ENCODE results near the gene GMDS.

GMDS gene

GRCh38 chr6:1711136-1711535, 534.3 kb downstream of the GMDS start:
- H3K27ac Mint-ChIP-seq = no peak overlapping the region
- H3K36me3 Mint-ChIP-seq (ENCODE audit: insufficient read depth) = peaks cover 2% of the 10 kb centered on the region
- H3K9me3 Mint-ChIP-seq = no peaks in the 10 kb centered on the region
- H3K27me3 Mint-ChIP-seq = no peaks in the 10 kb centered on the region
- H3K4me1 Mint-ChIP-seq (ENCODE audit: low read depth in 2 of 2) = peaks cover 0 to 2% of the 10 kb centered on the region in 2 donors
- H3K4me3 Mint-ChIP-seq = no peak overlapping the region
- ATAC-seq (replicated peaks) (no peak), DNase-seq (no peak)

GRCh38 chr6:1709234-1709641, 536.2 kb downstream of the GMDS start:
- H3K4me3 Mint-ChIP-seq = no peak overlapping the region
- H3K27me3 Mint-ChIP-seq = no peaks in the 10 kb centered on the region
- no peaks in the 10 kb centered on the region for H3K36me3 Mint-ChIP-seq (ENCODE audit: insufficient read depth)
- no peak overlapping the region for H3K27ac Mint-ChIP-seq
- H3K9me3 Mint-ChIP-seq = no peaks in the 10 kb centered on the region
- no peak for DNase-seq
- H3K4me1 Mint-ChIP-seq (ENCODE audit: low read depth in 2 of 2) = peaks cover 0 to 2% of the 10 kb centered on the region in 2 donors
- no peak for ATAC-seq (replicated peaks)

GRCh38 chr6:1708820-1709219, 536.6 kb downstream of the GMDS start:
- no peak for ATAC-seq (replicated peaks)
- DNase-seq = no peak
- Mint-ChIP-seq H3K36me3 (ENCODE audit: insufficient read depth) (no peaks in the 10 kb centered on the region), H3K27ac (no peak overlapping the region), H3K27me3 (no peaks in the 10 kb centered on the region), H3K4me1 (ENCODE audit: low read depth in 2 of 2) (peaks cover 0 to 2% of the 10 kb centered on the region in 2 donors), H3K9me3 (no peaks in the 10 kb centered on the region), H3K4me3 (no peak overlapping the region)

- H3K9me3 Mint-ChIP-seq = no peaks in the 10 kb centered on the region
- H3K4me1 Mint-ChIP-seq (ENCODE audit: low read depth in 2 of 2) = peaks cover 0 to 2% of the 10 kb centered on the region in 2 donors
- no peak for DNase-seq
- no peak overlapping the region for H3K4me3 Mint-ChIP-seq
- no peaks in the 10 kb centered on the region for H3K27me3 Mint-ChIP-seq
- ATAC-seq (replicated peaks) = no peak
- H3K27ac Mint-ChIP-seq = no peak overlapping the region
- H3K36me3 Mint-ChIP-seq (ENCODE audit: insufficient read depth) = no peaks in the 10 kb centered on the region
Measured at GRCh38 chr6:1708122-1708521, 537.3 kb downstream of the GMDS start.

GRCh38 chr6:1705630-1706029, 539.8 kb downstream of the GMDS start:
- ATAC-seq (replicated peaks) (no peak), DNase-seq (no peak)
- no peaks in the 10 kb centered on the region for H3K9me3 Mint-ChIP-seq
- no peak overlapping the region for H3K27ac Mint-ChIP-seq
- no peaks in the 10 kb centered on the region for H3K36me3 Mint-ChIP-seq (ENCODE audit: insufficient read depth)
- no peaks in the 10 kb centered on the region for H3K27me3 Mint-ChIP-seq
- peaks cover 0 to 2% of the 10 kb centered on the region in 2 donors for H3K4me1 Mint-ChIP-seq (ENCODE audit: low read depth in 2 of 2)
- no peak overlapping the region for H3K4me3 Mint-ChIP-seq

- no peaks in the 10 kb centered on the region for H3K27me3 Mint-ChIP-seq
- H3K4me3 Mint-ChIP-seq = no peak overlapping the region
- no peak for DNase-seq
- H3K36me3 Mint-ChIP-seq (ENCODE audit: insufficient read depth) = no peaks in the 10 kb centered on the region
- H3K4me1 Mint-ChIP-seq (ENCODE audit: low read depth in 2 of 2) = peaks cover 0 to 2% of the 10 kb centered on the region in 2 donors
- no peaks in the 10 kb centered on the region for H3K9me3 Mint-ChIP-seq
- ATAC-seq (replicated peaks) = no peak
- H3K27ac Mint-ChIP-seq = no peak overlapping the region
Measured at GRCh38 chr6:1705183-1705582, 540.2 kb downstream of the GMDS start.

- H3K36me3 Mint-ChIP-seq (ENCODE audit: insufficient read depth) = no peaks in the 10 kb centered on the region
Measured at GRCh38 chr6:1704711-1705110, 540.7 kb downstream of the GMDS start.

GRCh38 chr6:1703923-1704322, 541.5 kb downstream of the GMDS start:
- Mint-ChIP-seq H3K36me3 (ENCODE audit: insufficient read depth) (no peaks in the 10 kb centered on the region), H3K4me1 (ENCODE audit: low read depth in 2 of 2) (no peaks in the 10 kb centered on the region), H3K9me3 (no peaks in the 10 kb centered on the region), H3K4me3 (no peak overlapping the region), H3K27ac (no peak overlapping the region), H3K27me3 (no peaks in the 10 kb centered on the region)
- no peak for ATAC-seq (replicated peaks)
- no peak for DNase-seq

More at GRCh38 chr6:1704711-1705110, 540.7 kb downstream of the GMDS start:
- H3K27me3 Mint-ChIP-seq = no peaks in the 10 kb centered on the region
- no peak overlapping the region for H3K4me3 Mint-ChIP-seq
- DNase-seq (no peak), ATAC-seq (replicated peaks) (no peak)
- H3K27ac Mint-ChIP-seq = no peak overlapping the region
- no peaks in the 10 kb centered on the region for H3K9me3 Mint-ChIP-seq
- H3K4me1 Mint-ChIP-seq (ENCODE audit: low read depth in 2 of 2) = peaks cover 0 to 2% of the 10 kb centered on the region in 2 donors

- no peak overlapping the region for H3K4me3 Mint-ChIP-seq
- H3K9me3 Mint-ChIP-seq = no peaks in the 10 kb centered on the region
- H3K27ac Mint-ChIP-seq = no peak overlapping the region
- ATAC-seq (replicated peaks) (no peak), DNase-seq (no peak)
- no peaks in the 10 kb centered on the region for H3K36me3 Mint-ChIP-seq (ENCODE audit: insufficient read depth)
- no peaks in the 10 kb centered on the region for H3K27me3 Mint-ChIP-seq
- no peaks in the 10 kb centered on the region for H3K4me1 Mint-ChIP-seq (ENCODE audit: low read depth in 2 of 2)
Measured at GRCh38 chr6:1703091-1703855, 542.1 kb downstream of the GMDS start.

- no peak for DNase-seq
- Mint-ChIP-seq H3K4me1 (ENCODE audit: low read depth in 2 of 2) (no peaks in the 10 kb centered on the region), H3K4me3 (no peak overlapping the region), H3K9me3 (no peaks in the 10 kb centered on the region), H3K36me3 (ENCODE audit: insufficient read depth) (no peaks in the 10 kb centered on the region), H3K27ac (no peak overlapping the region), H3K27me3 (no peaks in the 10 kb centered on the region)
- ATAC-seq (replicated peaks) = no peak
Measured at GRCh38 chr6:1702580-1703051, 542.8 kb downstream of the GMDS start.

GRCh38 chr6:1701668-1702353, 543.6 kb downstream of the GMDS start:
- DNase-seq = no peak
- Mint-ChIP-seq H3K4me1 (ENCODE audit: low read depth in 2 of 2) (no peaks in the 10 kb centered on the region), H3K4me3 (no peak overlapping the region), H3K27me3 (no peaks in the 10 kb centered on the region), H3K9me3 (no peaks in the 10 kb centered on the region), H3K27ac (no peak overlapping the region), H3K36me3 (ENCODE audit: insufficient read depth) (no peaks in the 10 kb centered on the region)
- ATAC-seq (replicated peaks) = no peak

GRCh38 chr6:1700278-1700967, 545.0 kb downstream of the GMDS start:
- no peak overlapping the region for H3K27ac Mint-ChIP-seq
- DNase-seq (no peak), ATAC-seq (replicated peaks) (no peak)
- H3K27me3 Mint-ChIP-seq = no peaks in the 10 kb centered on the region
- H3K4me3 Mint-ChIP-seq = no peak overlapping the region
- no peaks in the 10 kb centered on the region for H3K9me3 Mint-ChIP-seq
- no peaks in the 10 kb centered on the region for H3K36me3 Mint-ChIP-seq (ENCODE audit: insufficient read depth)
- H3K4me1 Mint-ChIP-seq (ENCODE audit: low read depth in 2 of 2) = no peaks in the 10 kb centered on the region

- DNase-seq (no peak), ATAC-seq (replicated peaks) (no peak)
- Mint-ChIP-seq H3K27me3 (no peaks in the 10 kb centered on the region), H3K4me1 (ENCODE audit: low read depth in 2 of 2) (no peaks in the 10 kb centered on the region), H3K36me3 (ENCODE audit: insufficient read depth) (no peaks in the 10 kb centered on the region), H3K9me3 (no peaks in the 10 kb centered on the region), H3K4me3 (no peak overlapping the region), H3K27ac (no peak overlapping the region)
Measured at GRCh38 chr6:1698527-1698926, 546.9 kb downstream of the GMDS start.
